ENCODE results near the gene CLCN1. TPM values are rescaled to one million over a fixed set of nuclear protein-coding genes. Genes with fewer than 3 reads are reported as not detected.

The CLCN1 gene
- total and polyA plus RNA-seq, 2 of the 8 experiments (the other 6 are each of a cell fraction or from before 2014, with no cell fraction given) = 0.36 to 0.41 TPM

GRCh38 chr7:143334244-143334643 lies 18.3 kb downstream of the CLCN1 start (continued):
- TF ChIP-seq, protein P1, sequence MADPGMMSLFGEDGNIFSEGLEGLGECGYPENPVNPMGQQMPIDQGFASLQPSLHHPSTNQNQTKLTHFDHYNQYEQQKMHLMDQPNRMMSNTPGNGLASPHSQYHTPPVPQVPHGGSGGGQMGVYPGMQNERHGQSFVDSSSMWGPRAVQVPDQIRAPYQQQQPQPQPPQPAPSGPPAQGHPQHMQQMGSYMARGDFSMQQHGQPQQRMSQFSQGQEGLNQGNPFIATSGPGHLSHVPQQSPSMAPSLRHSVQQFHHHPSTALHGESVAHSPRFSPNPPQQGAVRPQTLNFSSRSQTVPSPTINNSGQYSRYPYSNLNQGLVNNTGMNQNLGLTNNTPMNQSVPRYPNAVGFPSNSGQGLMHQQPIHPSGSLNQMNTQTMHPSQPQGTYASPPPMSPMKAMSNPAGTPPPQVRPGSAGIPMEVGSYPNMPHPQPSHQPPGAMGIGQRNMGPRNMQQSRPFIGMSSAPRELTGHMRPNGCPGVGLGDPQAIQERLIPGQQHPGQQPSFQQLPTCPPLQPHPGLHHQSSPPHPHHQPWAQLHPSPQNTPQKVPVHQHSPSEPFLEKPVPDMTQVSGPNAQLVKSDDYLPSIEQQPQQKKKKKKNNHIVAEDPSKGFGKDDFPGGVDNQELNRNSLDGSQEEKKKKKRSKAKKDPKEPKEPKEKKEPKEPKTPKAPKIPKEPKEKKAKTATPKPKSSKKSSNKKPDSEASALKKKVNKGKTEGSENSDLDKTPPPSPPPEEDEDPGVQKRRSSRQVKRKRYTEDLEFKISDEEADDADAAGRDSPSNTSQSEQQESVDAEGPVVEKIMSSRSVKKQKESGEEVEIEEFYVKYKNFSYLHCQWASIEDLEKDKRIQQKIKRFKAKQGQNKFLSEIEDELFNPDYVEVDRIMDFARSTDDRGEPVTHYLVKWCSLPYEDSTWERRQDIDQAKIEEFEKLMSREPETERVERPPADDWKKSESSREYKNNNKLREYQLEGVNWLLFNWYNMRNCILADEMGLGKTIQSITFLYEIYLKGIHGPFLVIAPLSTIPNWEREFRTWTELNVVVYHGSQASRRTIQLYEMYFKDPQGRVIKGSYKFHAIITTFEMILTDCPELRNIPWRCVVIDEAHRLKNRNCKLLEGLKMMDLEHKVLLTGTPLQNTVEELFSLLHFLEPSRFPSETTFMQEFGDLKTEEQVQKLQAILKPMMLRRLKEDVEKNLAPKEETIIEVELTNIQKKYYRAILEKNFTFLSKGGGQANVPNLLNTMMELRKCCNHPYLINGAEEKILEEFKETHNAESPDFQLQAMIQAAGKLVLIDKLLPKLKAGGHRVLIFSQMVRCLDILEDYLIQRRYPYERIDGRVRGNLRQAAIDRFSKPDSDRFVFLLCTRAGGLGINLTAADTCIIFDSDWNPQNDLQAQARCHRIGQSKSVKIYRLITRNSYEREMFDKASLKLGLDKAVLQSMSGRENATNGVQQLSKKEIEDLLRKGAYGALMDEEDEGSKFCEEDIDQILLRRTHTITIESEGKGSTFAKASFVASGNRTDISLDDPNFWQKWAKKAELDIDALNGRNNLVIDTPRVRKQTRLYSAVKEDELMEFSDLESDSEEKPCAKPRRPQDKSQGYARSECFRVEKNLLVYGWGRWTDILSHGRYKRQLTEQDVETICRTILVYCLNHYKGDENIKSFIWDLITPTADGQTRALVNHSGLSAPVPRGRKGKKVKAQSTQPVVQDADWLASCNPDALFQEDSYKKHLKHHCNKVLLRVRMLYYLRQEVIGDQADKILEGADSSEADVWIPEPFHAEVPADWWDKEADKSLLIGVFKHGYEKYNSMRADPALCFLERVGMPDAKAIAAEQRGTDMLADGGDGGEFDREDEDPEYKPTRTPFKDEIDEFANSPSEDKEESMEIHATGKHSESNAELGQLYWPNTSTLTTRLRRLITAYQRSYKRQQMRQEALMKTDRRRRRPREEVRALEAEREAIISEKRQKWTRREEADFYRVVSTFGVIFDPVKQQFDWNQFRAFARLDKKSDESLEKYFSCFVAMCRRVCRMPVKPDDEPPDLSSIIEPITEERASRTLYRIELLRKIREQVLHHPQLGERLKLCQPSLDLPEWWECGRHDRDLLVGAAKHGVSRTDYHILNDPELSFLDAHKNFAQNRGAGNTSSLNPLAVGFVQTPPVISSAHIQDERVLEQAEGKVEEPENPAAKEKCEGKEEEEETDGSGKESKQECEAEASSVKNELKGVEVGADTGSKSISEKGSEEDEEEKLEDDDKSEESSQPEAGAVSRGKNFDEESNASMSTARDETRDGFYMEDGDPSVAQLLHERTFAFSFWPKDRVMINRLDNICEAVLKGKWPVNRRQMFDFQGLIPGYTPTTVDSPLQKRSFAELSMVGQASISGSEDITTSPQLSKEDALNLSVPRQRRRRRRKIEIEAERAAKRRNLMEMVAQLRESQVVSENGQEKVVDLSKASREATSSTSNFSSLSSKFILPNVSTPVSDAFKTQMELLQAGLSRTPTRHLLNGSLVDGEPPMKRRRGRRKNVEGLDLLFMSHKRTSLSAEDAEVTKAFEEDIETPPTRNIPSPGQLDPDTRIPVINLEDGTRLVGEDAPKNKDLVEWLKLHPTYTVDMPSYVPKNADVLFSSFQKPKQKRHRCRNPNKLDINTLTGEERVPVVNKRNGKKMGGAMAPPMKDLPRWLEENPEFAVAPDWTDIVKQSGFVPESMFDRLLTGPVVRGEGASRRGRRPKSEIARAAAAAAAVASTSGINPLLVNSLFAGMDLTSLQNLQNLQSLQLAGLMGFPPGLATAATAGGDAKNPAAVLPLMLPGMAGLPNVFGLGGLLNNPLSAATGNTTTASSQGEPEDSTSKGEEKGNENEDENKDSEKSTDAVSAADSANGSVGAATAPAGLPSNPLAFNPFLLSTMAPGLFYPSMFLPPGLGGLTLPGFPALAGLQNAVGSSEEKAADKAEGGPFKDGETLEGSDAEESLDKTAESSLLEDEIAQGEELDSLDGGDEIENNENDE (IDR thresholded peaks at IDR 0.05; ENCODE audit: insufficient replicate concordance, low read length) = no peak
- TF ChIP-seq MAFK (IDR thresholded peaks at IDR 0.05; ENCODE audit: low read depth, low read length) (no peak), GTF2F1 (IDR thresholded peaks at IDR 0.05; ENCODE audit: borderline replicate concordance, low read depth, low read length) (no peak), KDM1A (IDR thresholded peaks at IDR 0.05; ENCODE audit: borderline replicate concordance, low read length) (no peak), SP4 (IDR thresholded peaks at IDR 0.05; ENCODE audit: low read length) (no peak), EGR1 (IDR thresholded peaks at IDR 0.05; ENCODE audit: borderline replicate concordance, low read depth, low read length) (no peak), EZH2 (IDR thresholded peaks at IDR 0.05; ENCODE audit: low read depth, low read length, severe bottlenecking) (no peak)
